ENCODE measurements around the gene RBM47.

The RBM47 gene

DNA sequence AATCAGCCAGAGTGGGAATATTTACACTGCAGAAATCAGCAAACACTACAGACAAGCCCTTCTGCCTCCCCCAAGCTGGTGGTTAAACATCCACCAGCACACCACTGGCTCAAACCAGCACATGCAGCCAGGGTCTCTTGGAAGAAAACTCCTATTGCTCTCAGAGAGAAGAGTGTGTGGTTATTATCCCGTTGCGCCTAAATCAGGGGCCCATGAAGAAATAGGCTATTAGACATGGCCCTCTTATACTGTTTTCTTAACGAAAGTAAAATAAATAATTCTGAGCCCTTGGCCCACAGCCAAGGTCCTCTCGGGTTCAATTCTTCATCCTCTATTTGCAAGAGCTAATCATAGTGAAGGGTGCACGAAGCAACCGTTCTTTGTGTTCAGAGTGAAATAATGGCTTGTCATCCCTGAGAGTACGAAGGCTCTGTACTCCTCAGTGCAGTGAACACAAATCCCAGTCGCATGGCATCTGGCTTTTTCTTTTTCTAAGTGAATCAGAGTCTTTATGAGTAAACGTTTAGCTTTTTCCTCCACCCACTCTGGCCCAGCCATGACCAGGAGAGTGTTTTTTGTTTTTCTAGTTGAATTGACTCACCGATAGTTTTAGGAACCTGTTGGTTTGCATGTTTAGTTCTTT is 33.4 kb upstream of the RBM47 start:
- in situ Hi-C loops (cut with MboI; ENCODE audit: low pct_unique_long_range_greater_than_20kb, low sequenced_read_pairs, unreplicated experiment), result no loop called here
- no peak for TF ChIP-seq CTCF (IDR thresholded peaks at IDR 0.05; ENCODE audit: extremely low read depth, insufficient read depth, missing control alignments)
- DNase-seq (ENCODE audit: low spot score), result peak; percentile 42

GRCh38 chr4:40661803-40662202 is 32.1 kb upstream of the RBM47 start:
- in situ Hi-C loops (cut with MboI; ENCODE audit: low pct_unique_long_range_greater_than_20kb, low sequenced_read_pairs, unreplicated experiment), result no loop called here
- no peak for TF ChIP-seq CTCF (IDR thresholded peaks at IDR 0.05; ENCODE audit: extremely low read depth, insufficient read depth, missing control alignments)

GRCh38 chr4:40656201-40656863 is 26.7 kb upstream of the RBM47 start:
- DNase-seq (ENCODE audit: low spot score), result peak; percentile 35
- in situ Hi-C loops (cut with MboI; ENCODE audit: low pct_unique_long_range_greater_than_20kb, low sequenced_read_pairs, unreplicated experiment), result no loop called here
- no peak for TF ChIP-seq CTCF (IDR thresholded peaks at IDR 0.05; ENCODE audit: extremely low read depth, insufficient read depth, missing control alignments)

More at GRCh38 chr4:40661803-40662202, 32.1 kb upstream of the RBM47 start:
- no peak for DNase-seq (ENCODE audit: low spot score)

DNA sequence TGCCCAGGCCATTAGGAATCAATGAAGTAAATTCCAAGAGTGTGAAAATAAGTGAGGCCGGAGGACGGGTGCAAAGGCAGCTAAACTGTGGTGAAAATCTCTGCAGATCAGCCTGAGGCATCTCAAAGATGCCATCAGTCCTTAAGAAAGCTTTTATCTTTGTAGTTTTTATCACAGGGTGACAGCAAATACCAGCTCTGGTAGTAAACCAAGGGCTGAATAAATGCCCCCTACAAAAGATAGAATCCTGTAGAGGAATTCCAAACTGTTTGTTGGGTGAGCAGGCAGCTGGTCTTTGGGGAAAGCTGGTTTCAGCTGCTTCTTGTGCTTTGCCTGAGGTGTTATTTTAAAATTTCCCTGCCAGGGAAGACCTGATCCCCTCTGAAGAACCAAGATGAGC is 21.6 kb upstream of the RBM47 start:
- DNase-seq (ENCODE audit: low spot score), result no peak
- in situ Hi-C loops (cut with MboI; ENCODE audit: low pct_unique_long_range_greater_than_20kb, low sequenced_read_pairs, unreplicated experiment), result no loop called here
- TF ChIP-seq CTCF (IDR thresholded peaks at IDR 0.05; ENCODE audit: extremely low read depth, insufficient read depth, missing control alignments), result no peak

DNA sequence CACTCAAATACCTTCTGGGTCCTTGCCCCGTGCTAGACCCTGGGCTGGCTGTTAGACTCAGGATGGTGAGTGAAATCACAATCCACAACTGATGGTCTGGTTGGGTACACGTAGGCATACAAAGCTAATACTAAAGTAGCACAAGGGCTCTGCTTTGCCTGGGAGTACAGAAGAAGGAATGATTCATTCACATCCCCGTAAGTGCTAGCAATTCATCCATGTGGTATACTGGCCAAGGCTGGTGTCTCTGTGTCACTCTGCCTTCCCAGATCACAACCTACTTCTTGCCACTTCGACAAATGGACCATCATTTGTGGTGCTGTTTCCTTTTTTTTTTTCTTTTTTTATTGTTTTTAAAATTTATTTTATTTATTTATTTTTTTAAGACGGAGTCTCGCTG is 19.7 kb upstream of the RBM47 start:
- in situ Hi-C loops (cut with MboI; ENCODE audit: low pct_unique_long_range_greater_than_20kb, low sequenced_read_pairs, unreplicated experiment), result no loop called here
- no peak for TF ChIP-seq CTCF (IDR thresholded peaks at IDR 0.05; ENCODE audit: extremely low read depth, insufficient read depth, missing control alignments)
- no peak for DNase-seq (ENCODE audit: low spot score)

GRCh38 chr4:40648742-40649281 is 19.1 kb upstream of the RBM47 start:
- in situ Hi-C loops (cut with MboI; ENCODE audit: low pct_unique_long_range_greater_than_20kb, low sequenced_read_pairs, unreplicated experiment), result no loop called here
- DNase-seq (ENCODE audit: low spot score), result no peak
- no peak for TF ChIP-seq CTCF (IDR thresholded peaks at IDR 0.05; ENCODE audit: extremely low read depth, insufficient read depth, missing control alignments)

Measured in GM13977 (cell line).